ENCODE results near the gene LMBRD1. TPM values are rescaled to one million over a fixed set of nuclear protein-coding genes. Genes with fewer than 3 reads are reported as not detected.

Gene LMBRD1
- total and polyA plus RNA-seq, 10 donors, result 27.2 to 76.6 (median 52.0) TPM

DNA sequence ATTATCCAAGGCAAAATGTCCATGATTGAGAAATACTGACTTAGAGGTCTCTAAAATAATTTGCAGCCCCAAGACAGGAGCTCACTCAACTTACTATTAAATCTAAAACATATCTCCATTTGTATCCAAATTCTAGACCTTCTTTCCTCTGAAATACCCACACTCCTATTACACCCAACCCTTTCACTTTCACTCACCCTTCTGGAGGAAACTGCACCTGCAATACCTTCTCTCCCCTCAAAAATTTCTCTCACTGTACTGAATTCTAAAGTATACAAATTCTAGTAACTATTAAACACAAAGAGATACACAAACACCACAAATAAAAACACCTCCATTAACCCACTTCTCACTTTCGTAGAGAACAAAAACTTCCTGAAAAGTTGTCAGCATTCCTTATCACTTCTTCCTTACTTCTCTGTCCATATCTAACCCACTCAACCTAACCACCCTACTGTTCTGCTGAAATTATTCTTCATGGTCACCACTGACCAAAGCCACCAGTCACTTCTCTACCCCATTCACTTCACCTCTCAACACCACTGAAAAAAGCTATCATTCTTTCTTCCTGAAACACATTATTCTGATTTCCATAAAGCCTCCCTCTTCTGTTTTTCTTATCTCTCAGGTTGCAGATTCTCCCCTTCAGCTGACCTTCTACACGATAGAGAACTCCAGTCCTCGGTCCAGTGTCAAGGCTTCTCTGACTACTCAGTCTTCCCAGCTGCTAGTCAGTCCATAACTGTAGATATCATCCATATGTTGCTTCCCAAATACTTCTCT is 12.0 kb downstream of the LMBRD1 start:
- Histone ChIP-seq H3K36me3 (peaks cover 0 to 46% (median 7%) of the 10 kb centered on the region in 6 donors), H3K9me3 (no peaks in the 10 kb centered on the region), H3K4me3 (no peak overlapping the region), H3K27me3 (replicated peaks in 1 of 7) (no peaks in the 10 kb centered on the region), H3K27ac (no peak overlapping the region), H3K4me1 (peaks cover 0 to 82% (median 31%) of the 10 kb centered on the region in 6 donors)
- WGBS, 5 donors, result 51 to 65% (median 64%) methylated on average over 3 of the region's 3 CpGs
- TF ChIP-seq, protein P1, sequence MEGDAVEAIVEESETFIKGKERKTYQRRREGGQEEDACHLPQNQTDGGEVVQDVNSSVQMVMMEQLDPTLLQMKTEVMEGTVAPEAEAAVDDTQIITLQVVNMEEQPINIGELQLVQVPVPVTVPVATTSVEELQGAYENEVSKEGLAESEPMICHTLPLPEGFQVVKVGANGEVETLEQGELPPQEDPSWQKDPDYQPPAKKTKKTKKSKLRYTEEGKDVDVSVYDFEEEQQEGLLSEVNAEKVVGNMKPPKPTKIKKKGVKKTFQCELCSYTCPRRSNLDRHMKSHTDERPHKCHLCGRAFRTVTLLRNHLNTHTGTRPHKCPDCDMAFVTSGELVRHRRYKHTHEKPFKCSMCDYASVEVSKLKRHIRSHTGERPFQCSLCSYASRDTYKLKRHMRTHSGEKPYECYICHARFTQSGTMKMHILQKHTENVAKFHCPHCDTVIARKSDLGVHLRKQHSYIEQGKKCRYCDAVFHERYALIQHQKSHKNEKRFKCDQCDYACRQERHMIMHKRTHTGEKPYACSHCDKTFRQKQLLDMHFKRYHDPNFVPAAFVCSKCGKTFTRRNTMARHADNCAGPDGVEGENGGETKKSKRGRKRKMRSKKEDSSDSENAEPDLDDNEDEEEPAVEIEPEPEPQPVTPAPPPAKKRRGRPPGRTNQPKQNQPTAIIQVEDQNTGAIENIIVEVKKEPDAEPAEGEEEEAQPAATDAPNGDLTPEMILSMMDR (IDR thresholded peaks at IDR 0.05 in 8 of 11, conservative IDR thresholded peaks at IDR 0.05 in 3 of 11), result peak in 2 of 11 experiments; percentile 17 to 24
- TF ChIP-seq POLR2A (IDR thresholded peaks at IDR 0.05), result no peak
- DNase-seq, result no peak
- intact Hi-C loops (cut with DNase I; ENCODE audit: low total_unique reads), result no loop called here

DNA sequence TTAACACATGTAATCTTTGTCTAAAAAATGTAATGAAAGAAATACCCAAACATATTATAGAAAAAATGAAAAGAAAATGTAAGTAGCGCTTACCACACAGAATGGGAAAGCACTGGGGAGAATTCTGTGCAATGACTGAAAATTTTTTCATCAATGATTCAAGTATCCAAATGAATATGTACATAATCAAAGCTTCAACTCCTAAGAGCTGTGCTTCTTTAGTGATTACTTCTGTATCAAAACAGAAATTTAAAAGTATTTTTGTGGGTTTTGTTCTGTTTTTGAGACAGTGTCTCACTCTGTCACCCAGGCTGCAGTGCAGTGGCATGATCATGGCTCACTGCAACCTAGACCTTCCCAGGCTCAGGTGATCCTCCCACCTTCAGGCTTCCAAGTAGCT is 13.7 kb downstream of the LMBRD1 start:
- no peaks in the 10 kb centered on the region for H3K9me3 ChIP-seq
- H3K4me3 ChIP-seq, result no peak overlapping the region
- H3K4me1 ChIP-seq, result peaks cover 0 to 65% (median 23%) of the 10 kb centered on the region in 6 donors
- no peaks in the 10 kb centered on the region for H3K27me3 ChIP-seq (replicated peaks in 1 of 7)
- peaks cover 0 to 44% (median 5%) of the 10 kb centered on the region in 6 donors for H3K36me3 ChIP-seq
- no peak for DNase-seq
- TF ChIP-seq, protein P1 (IDR thresholded peaks at IDR 0.05 in 8 of 11, conservative IDR thresholded peaks at IDR 0.05 in 3 of 11), result no peak
- TF ChIP-seq POLR2A (IDR thresholded peaks at IDR 0.05) (no peak), POLR2AphosphoS5 (IDR thresholded peaks at IDR 0.05) (no peak)
- 90 to 98% (median 95%) methylated on average over 1 of the region's 1 CpG for WGBS, 5 donors
- intact Hi-C loops (cut with DNase I; ENCODE audit: low total_unique reads), result no loop called here
- no peak overlapping the region for H3K27ac ChIP-seq

DNA sequence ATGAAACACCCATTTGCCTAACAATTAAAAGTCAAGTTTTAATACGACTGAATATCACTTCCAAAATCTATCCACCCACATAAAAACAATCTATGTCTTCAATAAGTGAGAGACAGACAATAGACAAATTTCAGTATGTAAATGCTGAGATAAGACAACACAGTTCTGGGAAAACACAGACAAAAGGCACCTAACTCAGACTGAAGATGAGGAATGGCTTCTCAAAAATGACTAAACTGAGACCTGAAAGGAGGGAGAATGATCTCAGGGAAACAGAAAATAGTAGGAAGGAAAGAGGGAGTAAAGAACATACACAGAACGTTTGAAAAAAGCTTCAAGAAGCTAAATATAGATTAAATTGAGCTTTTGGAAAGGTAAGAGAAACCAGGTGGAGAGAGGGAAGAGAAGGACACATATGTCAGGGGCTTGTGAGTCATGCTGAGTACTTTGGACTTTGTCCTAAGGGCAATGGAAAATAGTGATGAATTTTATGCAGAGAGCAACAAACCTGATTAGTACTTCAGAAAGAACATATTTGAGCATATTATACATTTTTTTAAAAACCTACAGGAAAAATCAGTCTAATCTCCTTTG is 16.1 kb downstream of the LMBRD1 start:
- H3K27me3 ChIP-seq (replicated peaks in 1 of 7), result no peaks in the 10 kb centered on the region
- intact Hi-C loops (cut with DNase I; ENCODE audit: low total_unique reads), result no loop called here
- no peak overlapping the region for H3K27ac ChIP-seq
- no peaks in the 10 kb centered on the region for H3K9me3 ChIP-seq
- no peak for DNase-seq
- TF ChIP-seq POLR2AphosphoS5 (IDR thresholded peaks at IDR 0.05), result no peak
- no peak for TF ChIP-seq POLR2A (IDR thresholded peaks at IDR 0.05)
- TF ChIP-seq, protein P1 (IDR thresholded peaks at IDR 0.05 in 8 of 11, conservative IDR thresholded peaks at IDR 0.05 in 3 of 11), result no peak
- 52 to 69% (median 63%) methylated on average over 2 of the region's 2 CpGs for WGBS, 5 donors
- peaks cover 5 to 56% (median 22%) of the 10 kb centered on the region in 6 donors for H3K4me1 ChIP-seq
- H3K36me3 ChIP-seq, result peaks cover 0 to 57% (median 8%) of the 10 kb centered on the region in 6 donors
- no peak overlapping the region for H3K4me3 ChIP-seq

DNA sequence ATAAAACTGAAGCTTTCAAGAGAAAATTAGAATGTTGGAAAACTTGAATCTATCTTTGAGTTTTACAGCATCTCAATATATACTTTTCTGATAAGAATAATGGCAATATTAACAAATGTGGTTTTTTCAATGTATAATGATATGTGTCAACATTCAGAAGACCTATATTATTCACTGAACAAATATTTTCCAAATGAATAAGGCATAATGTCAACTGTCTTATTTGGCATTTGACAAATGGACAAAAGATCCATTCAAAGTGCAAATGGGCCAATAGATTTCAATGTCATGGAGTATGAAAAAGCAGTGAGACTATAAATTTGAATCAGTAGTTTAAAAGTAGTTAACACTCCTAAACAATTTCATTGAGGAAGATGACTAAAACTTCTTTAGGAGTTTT is 20.9 kb downstream of the LMBRD1 start:
- Histone ChIP-seq H3K9me3 (no peaks in the 10 kb centered on the region), H3K27me3 (replicated peaks in 1 of 7) (no peaks in the 10 kb centered on the region), H3K4me3 (no peak overlapping the region), H3K36me3 (peaks cover 0 to 68% (median 10%) of the 10 kb centered on the region in 6 donors), H3K4me1 (peaks cover 7 to 22% (median 9%) of the 10 kb centered on the region in 6 donors), H3K27ac (no peak overlapping the region)
- intact Hi-C loops (cut with DNase I; ENCODE audit: low total_unique reads), result no loop called here
- DNase-seq, result no peak
- TF ChIP-seq, protein P1 (IDR thresholded peaks at IDR 0.05 in 8 of 11, conservative IDR thresholded peaks at IDR 0.05 in 3 of 11), result no peak
- TF ChIP-seq POLR2A (IDR thresholded peaks at IDR 0.05), result no peak
- no peak for TF ChIP-seq POLR2AphosphoS5 (IDR thresholded peaks at IDR 0.05)

Measured in spleen (tissue), 11 donors.